HEK293 (cell line): ENCODE measurements around the gene DSCAM.

Experiments used
- CTCF ChIA-PET: fragments of 350-600 bp; formaldehyde crosslinking; extraction: SDS; loops from one replicate; lab custom pipeline; 2021; ENCODE audit warnings: antibody characterized with exemption; lab: Yijun Ruan, JAX
- POLR2A ChIA-PET: fragments of 300-600 bp; formaldehyde crosslinking; extraction: SDS; loops from one replicate; lab custom pipeline; 2020; ENCODE audit warnings: antibody characterized with exemption, inconsistent platforms; lab: Yijun Ruan, JAX
- H3K27ac ChIP-seq: fragments of 200-500 bp; sonication (Bioruptor generic); 2 replicates; pipeline ENCODE4 v1.5.1; 2014; ENCODE audit warnings: low read depth, low read length, control low read depth, inconsistent platforms; ENCODE audit errors: extremely low read depth
- H3K36me3 ChIP-seq, 2 experiments: fragments of 200-500 bp in 1 of 2; sonication (Bioruptor generic) in 1 of 2; 1 replicate in 1 of 2; 2 replicates in 1 of 2; pipeline ENCODE4 v1.5.1; 2014 to 2017; ENCODE audit warnings: inconsistent platforms in 2 of 2, low read length in 2 of 2; ENCODE audit not compliant: control insufficient read depth in 2 of 2, insufficient read depth in 1 of 2
- H3K4me1 ChIP-seq: fragments of 200-500 bp; sonication (Bioruptor generic); 2 replicates; pipeline ENCODE4 v1.5.1; 2014; ENCODE audit warnings: mild to moderate bottlenecking, low read length, inconsistent platforms; ENCODE audit not compliant: control insufficient read depth, insufficient read depth
- H3K4me3 ChIP-seq: 2 replicates; pipeline ENCODE4 v1.5.1; 2011; ENCODE audit warnings: low read depth, mild to moderate bottlenecking, control low read depth, low read length, moderate library complexity
- H3K9me3 ChIP-seq: fragments of 200-500 bp; sonication (Bioruptor generic); 2 replicates; pipeline ENCODE4 v1.5.1; 2014; ENCODE audit warnings: low read depth, low read length, inconsistent platforms; ENCODE audit not compliant: control insufficient read depth, insufficient read depth
- AEBP2 ChIP-seq: fragments of 450-650 bp; formaldehyde crosslinking; IDR thresholded peaks from 2 replicates; pipeline ENCODE4 v1.5.1; 2016; ENCODE audit warnings: missing biosample characterization, missing genetic modification characterization, borderline replicate concordance
- GLI2 ChIP-seq: fragments of 450-650 bp; formaldehyde crosslinking; IDR thresholded peaks from 2 replicates; pipeline ENCODE4; 2017; ENCODE audit warnings: missing biosample characterization, missing genetic modification characterization, low read depth, borderline replicate concordance
- GLI4 ChIP-seq: fragments of 450-650 bp; formaldehyde crosslinking; IDR thresholded peaks from 2 replicates; pipeline ENCODE4 v1.5.1; 2016; ENCODE audit warnings: missing biosample characterization, missing genetic modification characterization
- GLIS2 ChIP-seq: fragments of 450-650 bp; formaldehyde crosslinking; IDR thresholded peaks from 2 replicates; pipeline ENCODE4 v1.5.1; 2016; ENCODE audit warnings: missing biosample characterization, missing genetic modification characterization
- KLF9 ChIP-seq: fragments of 450-650 bp; formaldehyde crosslinking; IDR thresholded peaks from 2 replicates; pipeline ENCODE4 v1.5.1; 2016; ENCODE audit warnings: missing biosample characterization, missing genetic modification characterization, low read depth
- SCRT1 ChIP-seq: fragments of 450-650 bp; formaldehyde crosslinking; IDR thresholded peaks from 2 replicates; pipeline ENCODE4 v1.5.1; 2016; ENCODE audit warnings: missing biosample characterization, missing genetic modification characterization, borderline replicate concordance
- SCRT2 ChIP-seq: fragments of 450-650 bp; formaldehyde crosslinking; IDR thresholded peaks from 2 replicates; pipeline ENCODE4 v1.5.1; 2016; ENCODE audit warnings: missing biosample characterization, missing genetic modification characterization
- ZBTB20 ChIP-seq: fragments of 450-650 bp; formaldehyde crosslinking; IDR thresholded peaks from 2 replicates; pipeline ENCODE4 v1.5.1; 2016; ENCODE audit warnings: missing biosample characterization, missing genetic modification characterization
- ZBTB48 ChIP-seq: fragments of 450-650 bp; formaldehyde crosslinking; IDR thresholded peaks from 2 replicates; pipeline ENCODE4 v1.5.1; 2016; ENCODE audit warnings: missing biosample characterization, missing genetic modification characterization
- ZFHX2 ChIP-seq: fragments of 450-650 bp; formaldehyde crosslinking; conservative IDR thresholded peaks from 2 replicates; pipeline ENCODE4 v1.5.1; 2016; ENCODE audit warnings: missing biosample characterization, missing genetic modification characterization
- ZFP37 ChIP-seq: fragments of 450-650 bp; formaldehyde crosslinking; IDR thresholded peaks from 2 replicates; pipeline ENCODE4 v1.5.1; 2016; ENCODE audit warnings: missing biosample characterization, missing genetic modification characterization
- ZFP69B ChIP-seq: fragments of 450-650 bp; formaldehyde crosslinking; IDR thresholded peaks from 2 replicates; pipeline ENCODE4 v1.5.1; 2016; ENCODE audit warnings: missing biosample characterization, missing genetic modification characterization
- ZNF10 ChIP-seq: fragments of 450-650 bp; formaldehyde crosslinking; IDR thresholded peaks from 2 replicates; pipeline ENCODE4 v1.5.1; 2017; ENCODE audit warnings: missing biosample characterization, missing genetic modification characterization
- ZNF133 ChIP-seq: fragments of 450-650 bp; formaldehyde crosslinking; IDR thresholded peaks from 2 replicates; pipeline ENCODE4 v1.5.1; 2016; ENCODE audit warnings: missing biosample characterization, missing genetic modification characterization
- ZNF157 ChIP-seq: fragments of 450-650 bp; formaldehyde crosslinking; IDR thresholded peaks from 2 replicates; pipeline ENCODE4 v1.5.1; 2016; ENCODE audit warnings: missing biosample characterization, missing genetic modification characterization
- ZNF16 ChIP-seq: fragments of 450-650 bp; formaldehyde crosslinking; IDR thresholded peaks from 2 replicates; pipeline ENCODE4 v1.5.1; 2016; ENCODE audit warnings: low read depth, missing biosample characterization, missing genetic modification characterization
- ZNF248 ChIP-seq: fragments of 450-650 bp; formaldehyde crosslinking; IDR thresholded peaks from 2 replicates; pipeline ENCODE4 v1.5.1; 2017; ENCODE audit warnings: missing biosample characterization, missing genetic modification characterization
- ZNF302 ChIP-seq: fragments of 450-650 bp; formaldehyde crosslinking; IDR thresholded peaks from 2 replicates; pipeline ENCODE4 v1.5.1; 2016; ENCODE audit warnings: missing biosample characterization, missing genetic modification characterization, low read depth
- ZNF341 ChIP-seq: fragments of 450-650 bp; formaldehyde crosslinking; IDR thresholded peaks from 2 replicates; pipeline ENCODE4; 2016; ENCODE audit warnings: low read depth, missing biosample characterization, missing genetic modification characterization
- ZNF37A ChIP-seq: fragments of 450-650 bp; IDR thresholded peaks from 2 replicates; pipeline ENCODE4 v1.5.1; 2018; ENCODE audit warnings: missing biosample characterization, missing genetic modification characterization
- ZNF398 ChIP-seq: fragments of 450-650 bp; formaldehyde crosslinking; IDR thresholded peaks from 2 replicates; pipeline ENCODE4 v1.5.1; 2017; ENCODE audit warnings: missing biosample characterization, missing genetic modification characterization
- ZNF426 ChIP-seq: fragments of 450-650 bp; formaldehyde crosslinking; IDR thresholded peaks from 2 replicates; pipeline ENCODE4 v1.5.1; 2017; ENCODE audit warnings: missing biosample characterization, missing genetic modification characterization, mild to moderate bottlenecking, inconsistent platforms, moderate library complexity
- ZNF548 ChIP-seq: fragments of 450-650 bp; formaldehyde crosslinking; IDR thresholded peaks from 2 replicates; pipeline ENCODE4 v1.5.1; 2016; ENCODE audit warnings: missing biosample characterization, missing genetic modification characterization
- ZNF660 ChIP-seq: fragments of 450-650 bp; IDR thresholded peaks from 2 replicates; pipeline ENCODE4 v1.5.1; 2018; ENCODE audit warnings: missing biosample characterization, mild to moderate bottlenecking, missing genetic modification characterization
- ZNF701 ChIP-seq: fragments of 450-650 bp; formaldehyde crosslinking; IDR thresholded peaks from 2 replicates; pipeline ENCODE4 v1.5.1; 2016; ENCODE audit warnings: missing biosample characterization, missing genetic modification characterization
- ZNF768 ChIP-seq: fragments of 450-650 bp; formaldehyde crosslinking; IDR thresholded peaks from 2 replicates; pipeline ENCODE4 v1.5.1; 2018; ENCODE audit warnings: missing biosample characterization, mild to moderate bottlenecking, missing genetic modification characterization
- ZNF777 ChIP-seq: fragments of 450-650 bp; formaldehyde crosslinking; IDR thresholded peaks from 2 replicates; pipeline ENCODE4 v1.5.1; 2017; ENCODE audit warnings: missing biosample characterization, missing genetic modification characterization, borderline replicate concordance
- ZNF791 ChIP-seq: fragments of 450-650 bp; formaldehyde crosslinking; IDR thresholded peaks from 2 replicates; pipeline ENCODE4 v1.5.1; 2016; ENCODE audit warnings: missing biosample characterization, missing genetic modification characterization
- TF ChIP-seq, protein P1 (sequence below): fragments of 450-650 bp; formaldehyde crosslinking; IDR thresholded peaks from 2 replicates; pipeline ENCODE4 v1.5.1; 2016; ENCODE audit warnings: missing biosample characterization, missing genetic modification characterization
- TF ChIP-seq, protein P2 (sequence below): fragments of 450-650 bp; formaldehyde crosslinking; IDR thresholded peaks from 2 replicates; pipeline ENCODE4 v1.5.1; 2016; ENCODE audit warnings: missing biosample characterization, missing genetic modification characterization
- TF ChIP-seq, protein P3 (sequence below): fragments of 450-650 bp; formaldehyde crosslinking; IDR thresholded peaks from 2 replicates; pipeline ENCODE4 v1.5.1; 2017; ENCODE audit warnings: missing biosample characterization, mild to moderate bottlenecking, missing genetic modification characterization, moderate library complexity

Gene DSCAM

GRCh38 chr21:40845441-40845995 is 1.4 kb downstream of the DSCAM start:
- Histone ChIP-seq H3K36me3 (no peaks in the 10 kb centered on the region), H3K9me3 (no peaks in the 10 kb centered on the region), H3K4me3 (no peak overlapping the region), H3K4me1 (peaks cover 7% of the 10 kb centered on the region), H3K27ac (no peak overlapping the region)
- ChIA-PET CTCF (no interaction called here), POLR2A (no interaction called here)
- TF ChIP-seq ZNF341 (tag by site-specific recombination) = no peak
- TF ChIP-seq ZNF701 (tag by site-specific recombination) = no peak
- TF ChIP-seq ZNF548 (tag by site-specific recombination) = no peak
- no peak for TF ChIP-seq GLI2
- TF ChIP-seq KLF9 (tag by site-specific recombination) = no peak
- TF ChIP-seq ZNF10 = no peak
- TF ChIP-seq ZNF768 = no peak
- TF ChIP-seq ZFP37 (tag by site-specific recombination) = no peak
- TF ChIP-seq ZNF302 (tag by site-specific recombination) = no peak
- no peak for TF ChIP-seq ZNF133 (tag by site-specific recombination)
- no peak for TF ChIP-seq ZNF157 (tag by site-specific recombination)
- no peak for TF ChIP-seq ZNF426
- TF ChIP-seq ZNF398 = no peak
- TF ChIP-seq GLI4 (tag by site-specific recombination) = no peak
- no peak for TF ChIP-seq SCRT1 (tag by site-specific recombination)
- TF ChIP-seq ZFP69B (tag by site-specific recombination) = no peak

DNA sequence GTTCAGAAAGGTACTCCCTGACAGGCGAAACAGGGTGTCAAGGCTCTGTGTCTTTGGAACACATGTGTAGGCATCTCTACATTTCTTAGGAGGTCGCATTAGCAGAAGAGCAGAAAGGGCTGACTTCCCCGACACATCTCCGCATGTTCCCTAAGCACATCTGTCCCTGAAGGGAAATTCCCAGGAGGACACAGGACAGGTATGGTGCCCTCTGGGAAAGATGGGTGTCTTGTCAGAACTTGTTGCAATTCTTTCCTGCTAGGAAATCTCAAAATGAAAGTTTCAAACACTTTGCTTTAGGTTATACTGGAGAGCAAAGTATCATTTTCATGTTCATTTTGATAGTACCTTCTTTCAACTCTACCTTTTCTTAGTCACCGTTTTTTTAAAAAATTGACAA is 2.0 kb downstream of the DSCAM start:
- Histone ChIP-seq H3K4me3 (no peak overlapping the region), H3K9me3 (no peaks in the 10 kb centered on the region)
- TF ChIP-seq SCRT2 (tag by site-specific recombination) (no peak), ZNF10 (no peak), ZNF791 (tag by site-specific recombination) (no peak), ZNF16 (tag by site-specific recombination) (no peak), ZFHX2 (tag by site-specific recombination) (no peak), ZBTB20 (no peak), ZNF37A (no peak), ZNF133 (tag by site-specific recombination) (no peak), ZNF660 (no peak), ZNF248 (tag by site-specific recombination) (no peak), ZFP37 (tag by site-specific recombination) (no peak), ZBTB48 (tag by site-specific recombination) (no peak), GLIS2 (no peak), ZNF777 (no peak), AEBP2 (tag by site-specific recombination) (no peak)
- TF ChIP-seq, protein P1, sequence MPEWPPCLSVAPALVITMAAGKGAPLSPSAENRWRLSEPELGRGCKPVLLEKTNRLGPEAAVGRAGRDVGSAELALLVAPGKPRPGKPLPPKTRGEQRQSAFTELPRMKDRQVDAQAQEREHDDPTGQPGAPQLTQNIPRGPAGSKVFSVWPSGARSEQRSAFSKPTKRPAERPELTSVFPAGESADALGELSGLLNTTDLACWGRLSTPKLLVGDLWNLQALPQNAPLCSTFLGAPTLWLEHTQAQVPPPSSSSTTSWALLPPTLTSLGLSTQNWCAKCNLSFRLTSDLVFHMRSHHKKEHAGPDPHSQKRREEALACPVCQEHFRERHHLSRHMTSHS (tag by site-specific recombination) = no peak
- TF ChIP-seq, protein P2, sequence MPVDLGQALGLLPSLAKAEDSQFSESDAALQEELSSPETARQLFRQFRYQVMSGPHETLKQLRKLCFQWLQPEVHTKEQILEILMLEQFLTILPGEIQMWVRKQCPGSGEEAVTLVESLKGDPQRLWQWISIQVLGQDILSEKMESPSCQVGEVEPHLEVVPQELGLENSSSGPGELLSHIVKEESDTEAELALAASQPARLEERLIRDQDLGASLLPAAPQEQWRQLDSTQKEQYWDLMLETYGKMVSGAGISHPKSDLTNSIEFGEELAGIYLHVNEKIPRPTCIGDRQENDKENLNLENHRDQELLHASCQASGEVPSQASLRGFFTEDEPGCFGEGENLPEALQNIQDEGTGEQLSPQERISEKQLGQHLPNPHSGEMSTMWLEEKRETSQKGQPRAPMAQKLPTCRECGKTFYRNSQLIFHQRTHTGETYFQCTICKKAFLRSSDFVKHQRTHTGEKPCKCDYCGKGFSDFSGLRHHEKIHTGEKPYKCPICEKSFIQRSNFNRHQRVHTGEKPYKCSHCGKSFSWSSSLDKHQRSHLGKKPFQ = no peak
- TF ChIP-seq, protein P3, sequence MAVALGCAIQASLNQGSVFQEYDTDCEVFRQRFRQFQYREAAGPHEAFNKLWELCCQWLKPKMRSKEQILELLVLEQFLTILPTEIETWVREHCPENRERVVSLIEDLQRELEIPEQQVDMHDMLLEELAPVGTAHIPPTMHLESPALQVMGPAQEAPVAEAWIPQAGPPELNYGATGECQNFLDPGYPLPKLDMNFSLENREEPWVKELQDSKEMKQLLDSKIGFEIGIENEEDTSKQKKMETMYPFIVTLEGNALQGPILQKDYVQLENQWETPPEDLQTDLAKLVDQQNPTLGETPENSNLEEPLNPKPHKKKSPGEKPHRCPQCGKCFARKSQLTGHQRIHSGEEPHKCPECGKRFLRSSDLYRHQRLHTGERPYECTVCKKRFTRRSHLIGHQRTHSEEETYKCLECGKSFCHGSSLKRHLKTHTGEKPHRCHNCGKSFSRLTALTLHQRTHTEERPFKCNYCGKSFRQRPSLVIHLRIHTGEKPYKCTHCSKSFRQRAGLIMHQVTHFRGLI (tag by site-specific recombination) = no peak
- TF ChIP-seq, all 188 proteins: peak for 0
- Histone ChIP-seq H3K27ac (no peak overlapping the region), H3K4me1 (peaks cover 12% of the 10 kb centered on the region), H3K36me3 (no peaks in the 10 kb centered on the region)
- POLR2A ChIA-PET = no interaction called here
- CTCF ChIA-PET = no interaction called here
